Measurements from ENCODE around the gene PID1.

PID1 gene

DNA sequence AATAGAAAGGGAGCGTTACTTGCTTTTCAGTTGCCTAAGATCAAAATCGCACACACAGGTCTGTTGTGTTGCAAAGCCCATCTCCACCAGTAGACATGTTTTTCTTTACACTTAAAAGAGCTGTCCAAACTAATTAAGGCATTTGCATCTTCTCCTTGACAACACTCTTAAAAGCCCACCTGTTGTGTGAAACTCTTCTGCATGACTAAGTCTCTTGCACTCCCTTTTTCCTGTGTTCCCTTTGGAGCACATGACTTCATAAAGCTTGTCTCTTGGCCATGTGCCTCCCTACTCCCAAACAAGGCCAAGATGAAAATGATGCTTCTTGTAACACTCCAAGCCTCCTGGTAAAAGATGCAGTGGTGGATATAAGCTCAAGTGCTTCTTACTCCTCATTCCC, 26.1 kb downstream of the PID1 start:
- H3F3A ChIP-seq (ENCODE audit: insufficient read depth, low read length) = no peaks in the 10 kb centered on the region
- no peaks in the 10 kb centered on the region for H3K4me1 ChIP-seq (ENCODE audit: low read length)
- H3K4me3 ChIP-seq (ENCODE audit: low read length) = no peak overlapping the region
- H3K9me2 ChIP-seq (replicated peaks; ENCODE audit: insufficient read depth, low read length) = no peaks in the 10 kb centered on the region
- H3K36me3 ChIP-seq (replicated peaks; ENCODE audit: insufficient read depth, low read length) = no peaks in the 10 kb centered on the region
- H4K20me1 ChIP-seq (ENCODE audit: insufficient read depth, low read length) = no peaks in the 10 kb centered on the region
- no peak overlapping the region for H2AFZ ChIP-seq (ENCODE audit: low read length)
- DNase-seq = no peak
- H3K27ac ChIP-seq (ENCODE audit: low read length) = no peak overlapping the region
- no peaks in the 10 kb centered on the region for H3K9me3 ChIP-seq (replicated peaks; ENCODE audit: insufficient read depth, low read length)
- no peak overlapping the region for H3K9ac ChIP-seq (ENCODE audit: low read length)
- H3K4me2 ChIP-seq (ENCODE audit: low read depth, low read length) = no peak overlapping the region
- H3K79me2 ChIP-seq (ENCODE audit: low read length) = no peaks in the 10 kb centered on the region
- H3K27me3 ChIP-seq (replicated peaks; ENCODE audit: insufficient read depth, low read length) = no peaks in the 10 kb centered on the region
- no peak for TF ChIP-seq EZH2phosphoT487 (IDR thresholded peaks at IDR 0.05; ENCODE audit: low read length)
- TF ChIP-seq EZH2 (optimal IDR thresholded peaks at IDR 0.05; ENCODE audit: low read depth, low read length) = no peak
- TF ChIP-seq, protein P1, sequence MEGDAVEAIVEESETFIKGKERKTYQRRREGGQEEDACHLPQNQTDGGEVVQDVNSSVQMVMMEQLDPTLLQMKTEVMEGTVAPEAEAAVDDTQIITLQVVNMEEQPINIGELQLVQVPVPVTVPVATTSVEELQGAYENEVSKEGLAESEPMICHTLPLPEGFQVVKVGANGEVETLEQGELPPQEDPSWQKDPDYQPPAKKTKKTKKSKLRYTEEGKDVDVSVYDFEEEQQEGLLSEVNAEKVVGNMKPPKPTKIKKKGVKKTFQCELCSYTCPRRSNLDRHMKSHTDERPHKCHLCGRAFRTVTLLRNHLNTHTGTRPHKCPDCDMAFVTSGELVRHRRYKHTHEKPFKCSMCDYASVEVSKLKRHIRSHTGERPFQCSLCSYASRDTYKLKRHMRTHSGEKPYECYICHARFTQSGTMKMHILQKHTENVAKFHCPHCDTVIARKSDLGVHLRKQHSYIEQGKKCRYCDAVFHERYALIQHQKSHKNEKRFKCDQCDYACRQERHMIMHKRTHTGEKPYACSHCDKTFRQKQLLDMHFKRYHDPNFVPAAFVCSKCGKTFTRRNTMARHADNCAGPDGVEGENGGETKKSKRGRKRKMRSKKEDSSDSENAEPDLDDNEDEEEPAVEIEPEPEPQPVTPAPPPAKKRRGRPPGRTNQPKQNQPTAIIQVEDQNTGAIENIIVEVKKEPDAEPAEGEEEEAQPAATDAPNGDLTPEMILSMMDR (IDR thresholded peaks at IDR 0.05; ENCODE audit: low read length) = no peak

DNA sequence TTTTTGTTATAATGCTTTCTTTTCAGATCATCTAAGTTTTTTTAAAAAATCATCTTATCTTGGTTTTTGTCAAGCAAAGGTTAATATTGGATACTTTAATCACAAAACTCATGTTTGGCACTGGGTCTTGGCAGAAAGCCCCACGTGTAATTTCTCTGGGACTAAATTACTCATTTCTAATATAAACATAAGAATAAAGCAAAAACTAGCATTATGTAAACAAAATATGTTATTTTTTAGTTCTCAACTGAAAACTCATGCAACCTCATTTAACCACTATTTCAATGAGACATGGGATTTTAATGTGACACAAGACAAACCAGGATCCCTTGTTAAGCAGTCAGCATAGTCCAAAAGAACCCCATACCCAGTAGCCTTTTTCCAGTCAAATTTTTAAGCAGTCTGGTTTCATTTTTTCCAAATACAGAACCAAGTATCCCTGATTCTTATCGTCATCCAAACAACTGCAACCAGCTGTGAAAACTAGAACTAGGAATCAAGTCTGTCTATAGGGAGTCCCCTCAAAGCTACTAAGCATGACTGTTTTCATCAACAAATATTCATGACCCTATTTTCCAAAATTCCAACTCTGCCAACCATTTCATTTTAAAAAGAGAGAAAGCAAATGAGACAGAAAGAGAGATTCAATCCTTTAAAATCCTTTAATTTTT, 27.1 kb downstream of the PID1 start:
- H2AFZ ChIP-seq (ENCODE audit: low read length) = no peak overlapping the region
- H3K79me2 ChIP-seq (ENCODE audit: low read length) = no peaks in the 10 kb centered on the region
- H3K4me1 ChIP-seq (ENCODE audit: low read length) = no peaks in the 10 kb centered on the region
- H3K9me2 ChIP-seq (replicated peaks; ENCODE audit: insufficient read depth, low read length) = no peaks in the 10 kb centered on the region
- TF ChIP-seq EZH2phosphoT487 (IDR thresholded peaks at IDR 0.05; ENCODE audit: low read length) (no peak), EZH2 (optimal IDR thresholded peaks at IDR 0.05; ENCODE audit: low read depth, low read length) (no peak)
- TF ChIP-seq, protein P1 (IDR thresholded peaks at IDR 0.05; ENCODE audit: low read length) = no peak
- no peaks in the 10 kb centered on the region for H3K27me3 ChIP-seq (replicated peaks; ENCODE audit: insufficient read depth, low read length)
- H3K9ac ChIP-seq (ENCODE audit: low read length) = no peak overlapping the region
- DNase-seq = no peak
- H3K36me3 ChIP-seq (replicated peaks; ENCODE audit: insufficient read depth, low read length) = no peaks in the 10 kb centered on the region
- no peaks in the 10 kb centered on the region for H3F3A ChIP-seq (ENCODE audit: insufficient read depth, low read length)
- no peaks in the 10 kb centered on the region for H4K20me1 ChIP-seq (ENCODE audit: insufficient read depth, low read length)
- no peak overlapping the region for H3K4me2 ChIP-seq (ENCODE audit: low read depth, low read length)
- no peak overlapping the region for H3K4me3 ChIP-seq (ENCODE audit: low read length)
- no peak overlapping the region for H3K27ac ChIP-seq (ENCODE audit: low read length)
- no peaks in the 10 kb centered on the region for H3K9me3 ChIP-seq (replicated peaks; ENCODE audit: insufficient read depth, low read length)

DNA sequence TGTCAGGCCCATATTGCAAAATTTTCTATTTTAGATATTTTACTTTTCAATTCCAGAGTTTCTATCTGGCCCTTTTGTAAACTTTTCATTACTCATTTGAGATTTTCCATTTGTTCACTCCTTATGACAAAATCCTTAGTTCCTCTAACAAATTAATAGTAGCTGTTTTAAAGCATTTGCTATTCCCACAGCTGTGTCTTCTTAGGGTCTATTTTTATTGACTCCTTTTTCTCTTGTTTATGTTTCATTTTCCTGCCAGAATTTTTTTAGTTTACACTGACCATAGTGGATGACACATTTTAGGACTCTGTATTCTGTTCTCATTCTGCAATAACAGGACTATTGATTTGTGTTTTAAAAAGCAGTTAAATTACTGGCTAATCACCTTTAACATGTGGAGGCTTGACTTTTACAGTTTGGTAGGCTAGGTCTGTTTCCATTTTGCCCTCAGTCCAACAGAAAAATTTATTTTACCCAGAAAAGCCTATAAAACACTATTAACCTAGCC, 30.0 kb downstream of the PID1 start:
- Histone ChIP-seq H3K27ac (ENCODE audit: low read length) (no peak overlapping the region), H4K20me1 (ENCODE audit: insufficient read depth, low read length) (no peaks in the 10 kb centered on the region), H3K4me1 (ENCODE audit: low read length) (no peaks in the 10 kb centered on the region), H3F3A (ENCODE audit: insufficient read depth, low read length) (no peaks in the 10 kb centered on the region), H3K4me3 (ENCODE audit: low read length) (no peak overlapping the region), H3K9me3 (replicated peaks; ENCODE audit: insufficient read depth, low read length) (no peaks in the 10 kb centered on the region), H2AFZ (ENCODE audit: low read length) (no peak overlapping the region), H3K9ac (ENCODE audit: low read length) (no peak overlapping the region), H3K36me3 (replicated peaks; ENCODE audit: insufficient read depth, low read length) (no peaks in the 10 kb centered on the region), H3K4me2 (ENCODE audit: low read depth, low read length) (no peak overlapping the region), H3K27me3 (replicated peaks; ENCODE audit: insufficient read depth, low read length) (no peaks in the 10 kb centered on the region), H3K79me2 (ENCODE audit: low read length) (no peaks in the 10 kb centered on the region), H3K9me2 (replicated peaks; ENCODE audit: insufficient read depth, low read length) (no peaks in the 10 kb centered on the region)
- TF ChIP-seq EZH2phosphoT487 (IDR thresholded peaks at IDR 0.05; ENCODE audit: low read length) (no peak), EZH2 (optimal IDR thresholded peaks at IDR 0.05; ENCODE audit: low read depth, low read length) (no peak)
- TF ChIP-seq, protein P1 (IDR thresholded peaks at IDR 0.05; ENCODE audit: low read length) = no peak
- DNase-seq = no peak
